Measurements from ENCODE around the gene DAPK2.

DNA sequence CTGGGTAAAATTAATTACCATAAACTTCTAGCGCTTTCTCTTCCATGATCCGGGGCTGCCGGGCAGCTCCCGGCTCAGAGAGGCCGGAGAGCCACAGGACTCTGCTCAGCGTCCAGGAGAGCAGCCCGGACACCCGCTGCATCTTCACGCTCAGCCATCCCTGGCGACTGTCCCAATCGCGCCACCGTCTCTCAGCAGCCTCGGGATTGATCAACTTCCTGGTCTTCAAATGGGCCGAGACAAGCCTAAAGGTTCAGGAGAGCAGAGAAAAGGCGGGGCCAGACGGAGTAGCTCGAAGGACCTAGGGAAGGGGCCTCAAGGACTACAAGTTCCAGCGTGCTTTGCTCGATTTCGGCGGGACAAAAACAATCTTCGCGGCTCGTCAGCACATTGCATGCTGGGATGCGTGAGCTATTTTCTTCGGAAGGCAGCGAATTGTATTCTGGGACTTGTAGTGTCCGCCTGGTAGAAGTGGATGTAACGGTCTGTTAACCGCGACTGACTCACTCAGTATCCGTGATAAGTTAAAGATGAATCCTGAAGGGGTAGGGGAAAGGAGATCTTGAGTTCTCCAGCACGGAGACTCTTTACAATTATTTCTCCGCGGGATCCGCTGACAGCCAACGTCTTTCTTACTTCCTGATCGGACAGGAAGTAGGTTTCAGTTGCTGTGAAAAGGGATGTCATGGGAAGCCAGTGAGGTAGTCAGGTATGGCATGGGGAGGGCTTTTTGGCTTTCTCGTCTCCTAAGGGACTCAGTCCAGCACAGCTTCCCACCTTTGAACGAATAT is 47.5 kb upstream of the DAPK2 start, which contains the start of gene CIAO2A:
- no peak for TF ChIP-seq ZFP3 (CRISPR knock-in tag; IDR thresholded peaks at IDR 0.05)
- no peak for TF ChIP-seq BACH2 (CRISPR knock-in tag; IDR thresholded peaks at IDR 0.05; ENCODE audit: borderline replicate concordance)
- no peak for TF ChIP-seq ZFP30 (CRISPR knock-in tag; IDR thresholded peaks at IDR 0.05)
- TF ChIP-seq OSR1 (CRISPR knock-in tag; IDR thresholded peaks at IDR 0.05), result no peak
- no peak for TF ChIP-seq CSDC2 (CRISPR knock-in tag; IDR thresholded peaks at IDR 0.05)
- TF ChIP-seq TCF4 (CRISPR knock-in tag; IDR thresholded peaks at IDR 0.05; ENCODE audit: borderline replicate concordance), result no peak
- no peak for TF ChIP-seq RARB (CRISPR knock-in tag; IDR thresholded peaks at IDR 0.05)
